H9 (cell line): ENCODE measurements around the gene WDR48. TPM values are rescaled to one million over a fixed set of nuclear protein-coding genes. Genes with fewer than 3 reads are reported as not detected.

Experiments
- DNase-seq: peaks from one replicate; pipeline ENCODE4 v3.0.0-alpha.2; 2017
- H2AFZ ChIP-seq: one replicate; pipeline ENCODE4 v1.6.1; 2013; ENCODE audit warnings: mild to moderate bottlenecking, low read length, control low read depth, moderate library complexity
- H2AK5ac ChIP-seq: 2 replicates; pipeline ENCODE4 v1.6.1; 2013; ENCODE audit warnings: low read length, control low read depth, mixed read lengths; ENCODE audit not compliant: insufficient read length
- H2BK120ac ChIP-seq: one replicate; pipeline ENCODE4 v1.6.1; 2013; ENCODE audit warnings: low read depth, mild to moderate bottlenecking, low read length, control low read depth, inconsistent platforms; ENCODE audit not compliant: poor library complexity, severe bottlenecking
- H2BK12ac ChIP-seq: 2 replicates; pipeline ENCODE4 v1.6.1; 2013; ENCODE audit warnings: low read length, control low read depth, mixed read lengths, low read depth; ENCODE audit not compliant: insufficient read length
- H2BK15ac ChIP-seq: 2 replicates; pipeline ENCODE4 v1.6.1; 2013; ENCODE audit warnings: low read depth, low read length, control low read depth
- H2BK20ac ChIP-seq: one replicate; pipeline ENCODE4 v1.6.1; 2013; ENCODE audit warnings: low read depth, mild to moderate bottlenecking, low read length, control low read depth, inconsistent platforms; ENCODE audit not compliant: poor library complexity, severe bottlenecking
- H2BK5ac ChIP-seq: 2 replicates; pipeline ENCODE4 v1.6.1; 2013; ENCODE audit warnings: low read length, control low read depth, mixed read lengths; ENCODE audit not compliant: insufficient read length
- H3K14ac ChIP-seq: 2 replicates; pipeline ENCODE4 v1.6.1; 2013; ENCODE audit warnings: low read length, control low read depth; ENCODE audit not compliant: insufficient read depth
- H3K18ac ChIP-seq: 2 replicates; pipeline ENCODE4 v1.6.1; 2013; ENCODE audit warnings: low read depth, mild to moderate bottlenecking, mixed read lengths, low read length, control low read depth; ENCODE audit not compliant: insufficient read length
- H3K23ac ChIP-seq: 2 replicates; pipeline ENCODE4 v1.6.1; 2013; ENCODE audit warnings: low read length, control low read depth, mixed read lengths, low read depth; ENCODE audit not compliant: insufficient read length
- H3K23me2 ChIP-seq: 2 replicates; pipeline ENCODE4 v1.6.1; 2013; ENCODE audit warnings: low read depth, mild to moderate bottlenecking, mixed read lengths, low read length, control low read depth; ENCODE audit not compliant: insufficient read length, poor library complexity, severe bottlenecking
- H3K27ac ChIP-seq: 2 replicates; pipeline ENCODE4 v1.5.1; 2013; ENCODE audit warnings: low read length, control low read depth, mixed read lengths, low read depth; ENCODE audit not compliant: insufficient read length
- H3K27me3 ChIP-seq: 2 replicates; pipeline ENCODE4 v1.6.1; 2013; ENCODE audit warnings: low read length, control low read depth, inconsistent platforms; ENCODE audit not compliant: insufficient read depth
- H3K4ac ChIP-seq: 2 replicates; pipeline ENCODE4 v1.6.1; 2013; ENCODE audit warnings: low read depth, mild to moderate bottlenecking, control low read depth, inconsistent platforms, low read length, moderate library complexity
- H3K4me1 ChIP-seq: 2 replicates; pipeline ENCODE4 v1.6.1; 2013; ENCODE audit warnings: low read length, control low read depth, inconsistent platforms; ENCODE audit not compliant: insufficient read depth
- H3K4me2 ChIP-seq: 2 replicates; pipeline ENCODE4 v1.6.1; 2013; ENCODE audit warnings: low read length, control low read depth, mixed read lengths; ENCODE audit not compliant: insufficient read length, insufficient read depth
- H3K56ac ChIP-seq: 2 replicates; pipeline ENCODE4 v1.6.1; 2013; ENCODE audit warnings: low read depth, mild to moderate bottlenecking, mixed read lengths, low read length, control low read depth; ENCODE audit not compliant: insufficient read length
- H3K79me1 ChIP-seq: 2 replicates; pipeline ENCODE4 v1.6.1; 2013; ENCODE audit warnings: low read depth, mild to moderate bottlenecking, moderate library complexity, low read length, control low read depth, inconsistent platforms; ENCODE audit not compliant: insufficient read depth, poor library complexity, severe bottlenecking
- H3K79me2 ChIP-seq: 2 replicates; pipeline ENCODE4 v1.6.1; 2013; ENCODE audit warnings: low read length, control low read depth, inconsistent platforms; ENCODE audit not compliant: insufficient read depth
- H3K9ac ChIP-seq: 2 replicates; pipeline ENCODE4 v1.6.1; 2013; ENCODE audit warnings: low read length, control low read depth, mixed read lengths; ENCODE audit not compliant: insufficient read length; ENCODE audit errors: extremely low read depth
- H3K9me3 ChIP-seq: one replicate; pipeline ENCODE4 v1.6.1; 2013; ENCODE audit warnings: low read depth, low read length, inconsistent platforms; ENCODE audit not compliant: control insufficient read depth
- H3T11ph ChIP-seq: one replicate; pipeline ENCODE4 v1.6.1; 2013; ENCODE audit warnings: mild to moderate bottlenecking, low read length, control low read depth, inconsistent platforms
- H4K20me1 ChIP-seq: one replicate; pipeline ENCODE4 v1.6.1; 2013; ENCODE audit not compliant: control insufficient read depth, insufficient read length, insufficient read depth
- H4K5ac ChIP-seq: 2 replicates; pipeline ENCODE4 v1.6.1; 2013; ENCODE audit warnings: low read depth, mild to moderate bottlenecking, mixed read lengths, low read length, control low read depth; ENCODE audit not compliant: insufficient read length
- H4K8ac ChIP-seq: replicated peaks from 2 replicates; pipeline ENCODE4 v1.6.1; 2013; ENCODE audit warnings: low read length, control low read depth, mixed read lengths, low read depth; ENCODE audit not compliant: insufficient read length
- H4K91ac ChIP-seq: 2 replicates; pipeline ENCODE4 v1.6.1; 2013; ENCODE audit warnings: low read depth, mild to moderate bottlenecking, moderate library complexity, mixed read lengths, low read length, control low read depth; ENCODE audit not compliant: insufficient read length
- H3K27ac Mint-ChIP-seq, 3 experiments: 2 replicates in 2 of 3; 3 replicates in 1 of 3; pipeline ENCODE4 v1.8.0; 2020 to 2021; ENCODE audit warnings: mixed read lengths in 3 of 3, mild to moderate bottlenecking in 1 of 3, moderate library complexity in 1 of 3
- H3K27me3 Mint-ChIP-seq: 2 replicates; pipeline ENCODE4 v1.8.0; 2021; ENCODE audit warnings: low read depth, mild to moderate bottlenecking, moderate library complexity, mixed read lengths
- H3K36me3 Mint-ChIP-seq, 3 experiments: 2 replicates in 2 of 3; 3 replicates in 1 of 3; pipeline ENCODE4 v1.8.0; 2020 to 2021; ENCODE audit warnings: low read depth in 3 of 3, mixed read lengths in 3 of 3; ENCODE audit not compliant: insufficient read depth in 1 of 3
- H3K4me1 Mint-ChIP-seq, 2 experiments: 2 replicates each; pipeline ENCODE4 v1.8.0; 2020; ENCODE audit warnings: mixed read lengths in 2 of 2
- H3K4me3 Mint-ChIP-seq, 2 experiments: 2 replicates in 1 of 2; 3 replicates in 1 of 2; pipeline ENCODE4 v1.8.0; 2020 to 2021; ENCODE audit warnings: mild to moderate bottlenecking in 2 of 2, mixed read lengths in 2 of 2, moderate library complexity in 1 of 2
- H3K9me3 Mint-ChIP-seq, 2 experiments: 2 replicates in 1 of 2; 3 replicates in 1 of 2; pipeline ENCODE4 v1.8.0; 2020; ENCODE audit warnings: mild to moderate bottlenecking in 2 of 2, mixed read lengths in 2 of 2, moderate library complexity in 1 of 2
- WGBS: extraction: QIAGEN DNeasy Blood & Tissue Kit; methylation state at CpG from one replicate; pipeline ENCODE4 v1.1.7; 2013; ENCODE audit warnings: missing lambda C conversion rate, low lambda C conversion rate, mixed read lengths; ENCODE audit not compliant: insufficient read length; ENCODE audit errors: extremely low coverage; 5-methylcytosine and 5-hydroxymethylcytosine counted together
- total RNA-seq: library from RNA; stranded (reverse); gene quantifications from 2 replicates; pipeline ENCODE4 v1.2.1, GENCODE V29; 2021
- TF ChIP-seq, protein P1 (sequence below): fragments of 200-600 bp; sonication (generic); conservative IDR thresholded peaks from 3 replicates; pipeline ENCODE4 v1.8.0; 2021; ENCODE audit warnings: antibody characterized with exemption, mild to moderate bottlenecking

WDR48 gene
- total RNA-seq, 1 experiment from 2014 or later: 52.7 TPM

DNA sequence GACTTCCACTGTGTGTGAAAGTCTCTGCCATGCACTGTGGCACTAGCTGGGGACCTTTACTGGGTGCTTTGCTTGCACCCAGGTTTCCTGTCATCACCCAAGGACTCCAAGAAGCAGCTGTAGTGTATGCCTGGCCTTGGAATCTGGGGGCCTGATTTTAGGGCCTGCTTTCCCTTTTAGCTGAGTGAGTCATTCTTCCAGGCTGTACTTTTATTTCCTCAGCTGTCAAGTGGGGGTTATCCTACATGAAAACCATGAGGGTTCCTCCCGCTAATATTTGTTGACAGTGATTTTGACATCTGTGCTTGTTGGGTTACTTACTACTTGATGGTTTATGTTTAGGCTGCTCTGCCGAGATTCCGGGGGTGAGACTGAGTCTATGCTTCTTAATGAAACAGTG is 37.1 kb downstream of the WDR48 start:
- Histone ChIP-seq H3K23ac (no peak overlapping the region), H3K18ac (no peak overlapping the region), H3K56ac (no peak overlapping the region), H2BK15ac (no peak overlapping the region), H3T11ph (no peak overlapping the region), H4K8ac (no peak overlapping the region), H4K20me1 (no peaks in the 10 kb centered on the region), H3K23me2 (no peaks in the 10 kb centered on the region), H3K4me2 (no peak overlapping the region), H3K9me3 (no peaks in the 10 kb centered on the region), H2BK20ac (no peak overlapping the region), H3K27me3 (no peaks in the 10 kb centered on the region), H3K4me1 (no peaks in the 10 kb centered on the region), H2AFZ (no peak overlapping the region), H3K79me1 (no peaks in the 10 kb centered on the region), H3K79me2 (no peaks in the 10 kb centered on the region), H2BK5ac (no peak overlapping the region), H4K5ac (no peak overlapping the region), H3K14ac (no peak overlapping the region), H2BK12ac (no peak overlapping the region), H2BK120ac (no peak overlapping the region), H4K91ac (no peak overlapping the region), H3K9ac (no peak overlapping the region), H3K27ac (no peak overlapping the region), H3K4ac (no peak overlapping the region), H2AK5ac (no peak overlapping the region)
- Mint-ChIP-seq H3K27ac (no peak overlapping the region), H3K27me3 (no peaks in the 10 kb centered on the region), H3K36me3 (peaks cover 15 to 70% (median 62%) of the 10 kb centered on the region in 3 experiments; a peak in 6 of 7 replicates), H3K4me3 (no peak overlapping the region), H3K9me3 (no peaks in the 10 kb centered on the region), H3K4me1 (no peaks in the 10 kb centered on the region)
- whole genome bisulfite sequencing: no CpG with 5 or more reads among the region's 3 CpGs
- TF ChIP-seq, protein P1, sequence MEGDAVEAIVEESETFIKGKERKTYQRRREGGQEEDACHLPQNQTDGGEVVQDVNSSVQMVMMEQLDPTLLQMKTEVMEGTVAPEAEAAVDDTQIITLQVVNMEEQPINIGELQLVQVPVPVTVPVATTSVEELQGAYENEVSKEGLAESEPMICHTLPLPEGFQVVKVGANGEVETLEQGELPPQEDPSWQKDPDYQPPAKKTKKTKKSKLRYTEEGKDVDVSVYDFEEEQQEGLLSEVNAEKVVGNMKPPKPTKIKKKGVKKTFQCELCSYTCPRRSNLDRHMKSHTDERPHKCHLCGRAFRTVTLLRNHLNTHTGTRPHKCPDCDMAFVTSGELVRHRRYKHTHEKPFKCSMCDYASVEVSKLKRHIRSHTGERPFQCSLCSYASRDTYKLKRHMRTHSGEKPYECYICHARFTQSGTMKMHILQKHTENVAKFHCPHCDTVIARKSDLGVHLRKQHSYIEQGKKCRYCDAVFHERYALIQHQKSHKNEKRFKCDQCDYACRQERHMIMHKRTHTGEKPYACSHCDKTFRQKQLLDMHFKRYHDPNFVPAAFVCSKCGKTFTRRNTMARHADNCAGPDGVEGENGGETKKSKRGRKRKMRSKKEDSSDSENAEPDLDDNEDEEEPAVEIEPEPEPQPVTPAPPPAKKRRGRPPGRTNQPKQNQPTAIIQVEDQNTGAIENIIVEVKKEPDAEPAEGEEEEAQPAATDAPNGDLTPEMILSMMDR: no peak
- DNase-seq: no peak
